Activated CD4-positive, alpha-beta T cell treated with anti-CD3 and anti-CD28 coated beads, Interleukin-2, amount 10 ng/mL, durations not matched to agents 24 days and 14 days (primary cell): Measurements from ENCODE around the gene KCTD6. TPM values are rescaled to one million over a fixed set of nuclear protein-coding genes. Genes with fewer than 3 reads are reported as not detected.

Experiments used
- DNase-seq: peaks from one replicate; pipeline ENCODE4 v3.0.0; 2022
- H3K27ac Mint-ChIP-seq: one replicate; pipeline ENCODE4 v1.8.0; 2022; ENCODE audit warnings: mild to moderate bottlenecking, mixed read lengths
- H3K27me3 Mint-ChIP-seq: one replicate; pipeline ENCODE4 v1.8.0; 2022; ENCODE audit warnings: mixed read lengths
- H3K36me3 Mint-ChIP-seq: one replicate; pipeline ENCODE4 v1.8.0; 2022; ENCODE audit warnings: low read depth, mild to moderate bottlenecking, mixed read lengths
- H3K4me1 Mint-ChIP-seq: one replicate; pipeline ENCODE4 v1.8.0; 2021; ENCODE audit warnings: mixed read lengths
- H3K4me3 Mint-ChIP-seq: one replicate; pipeline ENCODE4 v1.8.0; 2022; ENCODE audit warnings: mild to moderate bottlenecking, moderate library complexity, mixed read lengths
- H3K9me3 Mint-ChIP-seq: one replicate; pipeline ENCODE4 v1.8.0; 2021; ENCODE audit warnings: mixed read lengths
- intact Hi-C: fragments of 100-400 bp; cut with micrococcal nuclease; formaldehyde crosslinking; loops from one replicate; pipeline ENCODE4 v1.15.1; 2023
- total RNA-seq: library from RNA; stranded (reverse); gene quantifications from 2 replicates; pipeline ENCODE4 v1.2.3, GENCODE V29; 2022

The KCTD6 gene
- 5.8 and 6.3 TPM in 2 replicates for total RNA-seq

DNA sequence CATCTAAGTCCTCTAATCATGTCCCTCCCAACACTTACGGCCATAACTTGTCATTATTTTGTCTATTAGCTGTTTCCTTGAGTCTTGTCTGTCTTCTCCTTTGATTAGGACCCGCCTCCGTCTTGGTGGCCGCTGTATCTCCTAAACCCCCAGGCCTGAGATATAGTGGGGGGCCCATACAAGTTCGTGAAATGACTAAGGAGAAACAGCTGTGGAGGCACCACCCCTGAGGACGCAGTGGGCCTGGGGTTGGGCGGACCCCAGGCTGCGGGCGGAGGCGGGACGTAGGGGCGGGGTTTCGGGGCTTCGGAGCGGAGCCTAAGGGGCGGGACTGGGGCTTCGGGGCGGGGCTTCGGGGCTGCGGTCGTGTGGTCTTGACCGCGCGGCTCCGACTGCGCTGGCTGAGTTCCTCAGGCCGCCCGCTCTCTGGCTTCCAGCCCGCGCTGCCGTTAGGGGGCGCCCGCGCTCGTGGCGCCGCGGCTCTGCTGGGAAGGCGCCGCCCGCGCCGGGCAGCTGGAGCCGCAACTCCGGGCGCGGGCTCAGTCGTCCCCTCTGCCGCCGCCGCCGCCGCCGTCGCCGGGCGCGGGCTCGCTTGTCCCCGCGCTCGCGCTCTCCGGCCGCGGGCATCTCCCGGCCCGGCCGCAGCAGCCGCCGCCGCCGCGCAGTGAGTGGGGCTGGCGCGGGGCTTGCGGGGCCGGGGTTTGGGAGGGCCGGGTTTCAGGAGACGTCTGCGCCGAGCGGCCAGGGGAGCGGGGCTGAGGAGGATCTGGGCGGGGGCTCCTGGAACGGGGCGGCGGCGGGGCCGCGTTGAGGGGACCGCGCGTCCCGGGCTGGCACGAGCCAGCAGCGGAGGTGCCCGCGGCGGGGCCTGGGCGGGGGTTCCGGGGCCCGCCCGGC, at the start of gene KCTD6:
Gene KCTD6 (plus strand): TSS at position 591 of the 897 bp plus-strand sequence. CDS start 6,660 bp downstream, outside the sequence.
- H3K27ac Mint-ChIP-seq, result peak within 1 kb of the TSS; percentile 86
- H3K36me3 Mint-ChIP-seq, result peaks cover 2% of the 10 kb centered on the region
- H3K4me1 Mint-ChIP-seq, result peaks cover 24% of the 10 kb centered on the region
- peak within 1 kb of the TSS; percentile 91 for H3K4me3 Mint-ChIP-seq
- no peaks in the 10 kb centered on the region for H3K9me3 Mint-ChIP-seq
- peak; percentile 97 for DNase-seq
- intact Hi-C loops, result loop anchor here (1.0 to 5.0 kb wide), 7 partner anchors 20 to 561 kb away; partner anchors contain the start of genes CFAP20DC, HTD2, PDHB and RPP14
- peaks cover 44% of the 10 kb centered on the region for H3K27me3 Mint-ChIP-seq

DNA sequence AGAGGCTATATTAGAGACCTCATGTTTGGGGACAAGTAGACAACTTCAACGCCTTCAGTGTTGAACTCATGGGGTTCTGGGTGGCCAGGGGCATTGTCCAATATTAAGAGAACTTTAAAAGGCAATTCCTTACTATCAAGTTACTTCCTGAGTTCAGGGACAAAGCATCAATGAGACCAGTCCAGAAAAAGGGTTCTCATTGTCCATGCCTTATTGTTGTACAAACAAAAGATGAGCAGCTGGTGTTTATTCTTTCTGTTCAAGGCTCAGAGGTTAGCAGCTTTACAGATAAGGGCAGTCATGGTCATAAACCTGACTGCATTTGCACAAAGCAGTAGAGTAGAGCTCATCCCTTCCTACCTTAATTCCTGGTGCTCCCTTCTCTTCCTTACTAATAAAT, 39.7 kb upstream of the KCTD6 start:
- DNase-seq, result no peak
- H3K27ac Mint-ChIP-seq, result no peak overlapping the region
- H3K4me1 Mint-ChIP-seq, result no peaks in the 10 kb centered on the region
- no peak overlapping the region for H3K4me3 Mint-ChIP-seq
- peaks cover 26% of the 10 kb centered on the region for H3K9me3 Mint-ChIP-seq
- H3K27me3 Mint-ChIP-seq, result peaks cover 12% of the 10 kb centered on the region
- intact Hi-C loops, result no loop called here
- peaks cover 5% of the 10 kb centered on the region for H3K36me3 Mint-ChIP-seq

DNA sequence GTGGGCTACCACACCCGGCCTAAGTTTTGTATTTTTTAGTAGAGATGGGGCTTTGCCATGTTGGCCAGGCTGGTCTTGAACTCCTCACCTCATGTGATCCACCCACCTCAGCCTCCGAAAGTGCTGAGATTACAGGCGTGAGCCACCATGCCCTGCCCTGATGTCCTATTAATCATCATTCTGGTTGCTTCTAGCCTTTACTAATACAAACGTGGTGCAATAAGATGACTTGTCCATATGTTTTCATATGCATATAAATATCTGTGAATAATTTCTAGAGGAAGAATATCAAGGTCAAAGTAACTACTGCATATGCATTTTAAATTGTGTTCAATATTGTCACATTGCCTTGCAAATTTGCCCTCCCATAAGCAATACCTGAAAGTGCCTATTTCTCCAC, 32.7 kb upstream of the KCTD6 start:
- Mint-ChIP-seq H3K4me3 (no peak overlapping the region), H3K9me3 (peaks cover 14% of the 10 kb centered on the region), H3K36me3 (peaks cover 5% of the 10 kb centered on the region), H3K27me3 (peaks cover 7% of the 10 kb centered on the region), H3K27ac (no peak overlapping the region), H3K4me1 (peaks cover 7% of the 10 kb centered on the region)
- no peak for DNase-seq
- intact Hi-C loops, result no loop called here

DNA sequence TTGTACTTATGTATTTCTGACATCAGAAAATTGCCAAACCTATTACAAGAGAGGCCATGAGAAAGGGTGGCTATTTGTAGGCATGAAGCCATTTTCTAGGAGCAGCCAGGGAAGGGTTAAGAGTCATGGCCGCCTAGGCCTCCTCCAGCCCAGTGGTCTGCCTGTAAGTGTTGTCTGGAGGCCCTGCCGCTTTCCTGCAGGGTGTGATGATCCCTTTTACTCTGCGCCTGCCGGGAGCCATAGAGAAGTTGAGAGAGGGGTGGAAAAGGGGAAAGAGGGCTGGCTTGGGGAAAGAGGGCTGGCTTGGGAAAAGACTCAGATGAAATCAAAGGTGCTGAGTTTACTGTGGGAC, 29.1 kb upstream of the KCTD6 start:
- no peak for DNase-seq
- H3K9me3 Mint-ChIP-seq, result no peaks in the 10 kb centered on the region
- peaks cover 6% of the 10 kb centered on the region for H3K27me3 Mint-ChIP-seq
- no peak overlapping the region for H3K27ac Mint-ChIP-seq
- H3K4me3 Mint-ChIP-seq, result no peak overlapping the region
- intact Hi-C loops, result loop anchor here (1.0 kb wide), 4 partner anchors 8 to 69 kb away; partner anchors contain the start of genes KCTD6 and PDHB
- no peaks in the 10 kb centered on the region for H3K36me3 Mint-ChIP-seq
- peaks cover 11% of the 10 kb centered on the region for H3K4me1 Mint-ChIP-seq

DNA sequence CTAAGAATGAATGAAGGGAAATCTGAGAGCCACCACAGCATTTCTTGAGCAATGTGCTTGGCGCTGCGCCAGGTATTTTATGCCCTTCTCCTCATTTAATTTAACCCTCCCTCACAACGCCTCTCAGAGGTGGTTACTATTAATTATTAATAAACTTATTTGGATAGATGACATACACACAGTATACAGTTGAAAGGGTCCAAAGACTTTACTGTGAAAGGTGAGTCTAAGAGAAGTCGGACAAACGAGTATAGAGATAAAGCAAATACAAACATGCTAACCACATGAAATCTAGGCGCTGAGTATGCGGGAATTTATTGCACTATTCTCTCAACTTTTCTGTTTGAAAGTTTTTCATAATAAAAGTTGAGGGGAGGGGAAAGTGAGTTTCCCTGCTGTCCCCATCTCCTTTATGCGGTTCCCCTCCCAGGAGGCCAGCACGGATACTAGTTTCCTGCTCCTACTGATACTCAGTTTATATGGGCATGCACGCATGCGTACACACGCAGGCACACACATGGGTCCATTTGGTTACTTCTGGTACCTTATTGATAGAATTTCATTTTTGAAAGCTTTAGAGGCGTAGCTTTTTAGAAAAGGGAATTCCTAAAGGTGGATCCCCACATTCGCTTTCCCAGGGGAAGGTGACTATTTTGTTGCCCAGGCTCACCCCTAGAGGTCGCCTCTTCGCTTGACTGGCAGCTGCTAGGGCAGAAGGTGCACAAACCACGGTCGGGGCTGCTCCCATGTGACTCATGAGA, 28.5 kb upstream of the KCTD6 start:
- intact Hi-C loops, result loop anchor here (1.0 kb wide), 4 partner anchors 8 to 69 kb away; partner anchors contain the start of genes KCTD6 and PDHB
- Mint-ChIP-seq H3K27me3 (peaks cover 6% of the 10 kb centered on the region), H3K4me1 (peaks cover 11% of the 10 kb centered on the region), H3K4me3 (no peak overlapping the region), H3K27ac (peak overlapping the region; percentile 65), H3K9me3 (no peaks in the 10 kb centered on the region), H3K36me3 (no peaks in the 10 kb centered on the region)
- peak; percentile 90 for DNase-seq

DNA sequence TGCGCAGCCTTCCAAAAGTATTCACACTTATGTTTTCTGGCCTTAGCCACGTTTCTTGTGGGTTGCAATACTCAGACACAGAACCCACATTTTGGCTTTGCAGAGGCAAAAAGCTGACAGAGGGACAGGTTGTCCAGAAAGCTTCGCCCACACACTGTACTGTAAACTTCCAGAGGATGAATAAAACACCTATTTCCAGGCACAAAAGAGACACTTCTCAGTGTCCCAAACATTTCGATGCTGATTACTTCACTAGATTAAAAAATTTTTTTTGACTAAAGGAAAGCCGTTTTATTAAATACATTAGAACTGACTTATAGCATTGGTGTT, 28.0 kb upstream of the KCTD6 start:
- Mint-ChIP-seq H3K27ac (peak overlapping the region; percentile 65), H3K4me1 (peaks cover 11% of the 10 kb centered on the region), H3K36me3 (no peaks in the 10 kb centered on the region), H3K9me3 (no peaks in the 10 kb centered on the region), H3K27me3 (peaks cover 6% of the 10 kb centered on the region), H3K4me3 (no peak overlapping the region)
- DNase-seq, result no peak
- intact Hi-C loops, result loop anchor here (1.0 kb wide), 4 partner anchors 7 to 68 kb away; partner anchors contain the start of genes KCTD6 and PDHB

DNA sequence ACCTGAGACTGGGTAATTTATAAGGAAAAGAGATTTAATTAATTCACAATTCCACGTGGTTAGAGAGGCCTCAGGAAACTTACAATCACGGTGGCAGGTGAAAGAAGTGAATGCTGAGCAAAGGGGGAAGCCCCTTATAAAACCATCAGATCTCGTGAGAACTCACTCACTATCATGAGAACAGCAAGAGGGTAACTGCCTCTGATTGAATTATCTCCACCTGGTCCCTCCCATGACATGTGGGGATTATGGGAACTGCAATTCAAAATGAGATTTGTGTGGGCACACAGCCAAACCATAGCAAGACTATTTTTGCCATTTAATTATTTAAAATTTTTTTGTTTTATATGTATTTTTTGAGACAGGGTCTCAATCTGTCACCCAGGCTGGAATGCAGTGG, 27.0 kb upstream of the KCTD6 start:
- no peak overlapping the region for H3K27ac Mint-ChIP-seq
- no peak overlapping the region for H3K4me3 Mint-ChIP-seq
- H3K9me3 Mint-ChIP-seq, result no peaks in the 10 kb centered on the region
- peaks cover 13% of the 10 kb centered on the region for H3K4me1 Mint-ChIP-seq
- H3K27me3 Mint-ChIP-seq, result peaks cover 6% of the 10 kb centered on the region
- intact Hi-C loops, result no loop called here
- DNase-seq, result no peak
- H3K36me3 Mint-ChIP-seq, result no peaks in the 10 kb centered on the region

DNA sequence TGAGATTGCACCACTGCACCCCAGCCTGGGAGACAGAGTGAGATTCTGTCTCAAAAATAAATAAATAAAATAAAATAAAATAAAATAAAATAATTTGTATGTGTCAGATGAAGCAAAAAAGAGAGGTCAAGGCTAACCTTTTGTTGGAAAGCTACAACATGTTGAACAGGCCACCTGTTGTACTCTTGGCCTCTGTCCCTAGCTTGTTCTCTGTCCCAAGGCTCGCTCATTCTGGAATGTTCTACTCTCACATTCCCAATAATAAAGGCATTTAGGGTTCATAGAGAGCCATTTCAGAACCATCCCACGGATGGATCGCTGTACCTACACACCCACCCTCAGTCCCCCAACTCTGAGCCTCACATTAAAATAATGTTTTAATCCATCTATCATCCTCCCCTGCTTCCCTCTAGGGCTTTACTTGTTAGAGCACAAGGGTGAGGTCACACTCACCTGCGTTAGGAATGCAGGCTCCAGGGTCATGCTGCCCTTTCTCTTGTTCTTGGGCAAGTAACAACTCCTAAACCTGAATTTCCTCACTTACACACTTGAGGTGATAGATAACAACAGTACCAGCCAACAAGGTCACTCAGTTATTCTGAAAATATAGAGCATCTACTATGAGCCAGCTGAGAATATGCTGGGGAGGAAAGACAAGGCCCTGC, 24.9 kb upstream of the KCTD6 start:
- peaks cover 30% of the 10 kb centered on the region for H3K4me1 Mint-ChIP-seq
- H3K4me3 Mint-ChIP-seq, result no peak overlapping the region
- H3K27me3 Mint-ChIP-seq, result peaks cover 4% of the 10 kb centered on the region
- H3K9me3 Mint-ChIP-seq, result no peaks in the 10 kb centered on the region
- no peaks in the 10 kb centered on the region for H3K36me3 Mint-ChIP-seq
- no peak for DNase-seq
- H3K27ac Mint-ChIP-seq, result no peak overlapping the region
- intact Hi-C loops, result no loop called here

DNA sequence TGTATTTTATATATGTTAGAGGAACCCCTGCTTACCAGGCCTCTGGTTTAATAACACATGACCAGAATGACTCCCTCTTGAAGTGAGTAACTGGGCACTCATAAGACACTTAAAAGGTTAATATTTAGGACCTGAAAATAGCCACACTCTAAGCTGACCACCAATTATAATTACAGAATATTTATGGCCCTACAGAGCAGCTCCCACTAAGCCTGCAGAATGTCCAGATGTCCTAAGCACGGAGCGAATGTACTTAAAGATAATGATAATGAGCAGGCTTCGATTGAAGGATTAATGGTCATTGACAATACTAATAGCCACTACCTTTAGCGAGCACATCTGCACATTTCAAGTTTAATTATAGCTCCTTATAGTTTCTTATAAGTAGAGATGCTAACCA, 22.8 kb upstream of the KCTD6 start:
- no peaks in the 10 kb centered on the region for H3K9me3 Mint-ChIP-seq
- H3K4me3 Mint-ChIP-seq, result no peak overlapping the region
- H3K4me1 Mint-ChIP-seq, result peaks cover 36% of the 10 kb centered on the region
- no peaks in the 10 kb centered on the region for H3K36me3 Mint-ChIP-seq
- H3K27me3 Mint-ChIP-seq, result peaks cover 4% of the 10 kb centered on the region
- intact Hi-C loops, result no loop called here
- no peak for DNase-seq
- no peak overlapping the region for H3K27ac Mint-ChIP-seq

DNA sequence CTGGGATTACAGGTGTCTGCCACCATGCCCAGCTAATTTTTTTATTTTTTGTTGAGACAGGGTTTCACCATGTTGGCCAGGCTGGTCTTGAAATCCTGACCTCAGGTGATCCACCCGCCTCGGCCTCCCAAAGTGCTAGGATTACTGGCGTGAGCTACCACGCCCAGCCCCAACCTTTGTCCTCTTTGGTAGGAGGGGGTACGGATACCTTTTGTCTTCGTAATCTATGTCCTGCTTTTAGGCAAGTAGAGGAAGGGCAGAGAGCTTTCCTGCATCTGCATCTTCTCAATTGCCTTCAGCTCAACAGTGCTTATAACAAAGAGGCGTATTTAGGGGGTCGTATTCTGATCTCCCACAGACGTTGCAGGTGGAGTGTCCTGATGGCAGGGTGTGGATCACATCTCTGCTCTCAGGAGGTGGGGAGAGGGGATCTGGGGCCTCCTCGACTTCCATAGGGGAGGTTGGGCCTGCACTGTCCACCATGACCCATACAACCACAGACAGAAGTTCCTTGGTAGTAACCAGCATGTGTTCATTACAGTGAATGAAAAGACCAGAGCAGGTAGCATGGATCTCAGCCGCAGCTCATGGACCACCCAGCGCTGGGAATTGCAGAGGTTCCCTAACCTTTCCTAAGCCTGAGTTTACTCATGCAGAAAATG, 21.4 kb upstream of the KCTD6 start:
- H3K4me3 Mint-ChIP-seq, result peak overlapping the region; percentile 42
- peak overlapping the region; percentile 62 for H3K27ac Mint-ChIP-seq
- H3K27me3 Mint-ChIP-seq, result peaks cover 4% of the 10 kb centered on the region
- H3K4me1 Mint-ChIP-seq, result peaks cover 47% of the 10 kb centered on the region
- no peak for DNase-seq
- no peaks in the 10 kb centered on the region for H3K9me3 Mint-ChIP-seq
- intact Hi-C loops, result loop anchor here (1.0 to 5.0 kb wide), 5 partner anchors 7 to 164 kb away; partner anchors contain the start of genes HTD2, PDHB and RPP14
- H3K36me3 Mint-ChIP-seq, result no peaks in the 10 kb centered on the region

DNA sequence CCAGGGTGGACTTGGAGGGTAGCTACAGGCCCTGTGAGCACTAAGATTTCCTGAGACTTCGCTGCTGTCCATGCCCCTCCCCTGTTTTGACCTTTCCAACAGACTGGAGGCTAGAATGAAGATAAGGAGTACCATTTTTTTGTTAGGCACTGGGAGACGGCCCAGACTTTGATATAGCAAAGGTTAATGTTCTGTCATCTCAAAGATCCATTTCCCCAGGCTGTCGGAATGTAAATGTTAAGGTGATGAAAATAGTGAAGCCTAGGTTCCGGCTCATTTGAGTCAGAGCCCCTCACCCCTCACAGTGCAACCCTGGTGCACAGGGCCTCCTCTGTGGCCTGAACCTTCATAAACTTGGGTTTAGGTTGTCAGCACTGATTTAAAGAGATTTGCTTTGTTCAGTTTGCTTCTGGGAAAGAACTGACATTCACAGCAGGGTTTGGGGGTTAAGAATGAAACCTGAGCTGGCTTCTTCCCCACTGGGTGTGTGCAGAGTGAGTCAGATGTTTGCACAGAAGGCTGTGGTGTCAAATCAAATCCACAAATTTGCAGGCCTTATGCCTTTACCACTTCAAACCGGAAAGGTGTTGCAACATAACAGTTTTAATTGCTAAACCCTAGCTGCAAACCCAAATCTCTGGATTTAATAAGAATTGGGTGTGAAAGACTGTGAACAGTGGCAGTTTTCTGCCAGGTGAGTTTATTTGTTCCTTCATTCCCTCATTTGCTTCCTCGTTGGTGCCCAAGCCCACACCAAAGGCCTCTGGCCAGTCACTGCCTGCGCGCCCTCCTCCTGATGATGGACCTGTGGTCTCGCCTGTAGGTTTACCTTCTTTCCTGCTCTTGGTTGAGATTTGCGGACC, 20.6 kb upstream of the KCTD6 start:
- intact Hi-C loops, result loop anchor here (1.0 to 5.0 kb wide), 5 partner anchors 8 to 165 kb away; partner anchors contain the start of genes HTD2, PDHB and RPP14
- peak overlapping the region; percentile 46 for H3K4me3 Mint-ChIP-seq
- peaks cover 2% of the 10 kb centered on the region for H3K27me3 Mint-ChIP-seq
- no peaks in the 10 kb centered on the region for H3K9me3 Mint-ChIP-seq
- DNase-seq, result peak; percentile 88
- H3K36me3 Mint-ChIP-seq, result no peaks in the 10 kb centered on the region
- H3K4me1 Mint-ChIP-seq, result peaks cover 45% of the 10 kb centered on the region
- H3K27ac Mint-ChIP-seq, result peak overlapping the region; percentile 62

DNA sequence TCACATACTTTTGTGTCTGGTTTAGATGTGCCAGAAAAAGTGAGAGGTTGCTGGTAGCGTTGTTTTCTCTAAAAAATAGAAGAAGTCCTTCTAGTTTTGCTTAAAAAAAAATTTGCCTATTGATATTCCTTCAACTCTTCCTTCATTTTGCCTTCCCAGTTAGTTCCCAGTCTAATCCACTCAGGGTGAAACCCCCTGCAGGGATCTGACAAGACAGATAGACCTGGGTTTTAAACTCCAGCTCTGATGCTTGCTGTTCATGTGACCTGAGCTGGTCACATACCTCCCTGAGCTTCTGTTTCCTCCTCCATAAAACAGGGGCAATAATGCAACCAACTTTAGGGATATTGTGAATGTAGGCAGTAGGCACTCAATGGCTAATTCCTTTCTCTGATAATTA, 18.6 kb upstream of the KCTD6 start:
- intact Hi-C loops, result loop anchor here (5.0 kb wide), 1 partner anchor 151 kb away; no protein-coding TSS in a partner anchor
- peaks cover 45% of the 10 kb centered on the region for H3K4me1 Mint-ChIP-seq
- peaks cover 8% of the 10 kb centered on the region for H3K27me3 Mint-ChIP-seq
- DNase-seq, result no peak
- H3K27ac Mint-ChIP-seq, result no peak overlapping the region
- no peaks in the 10 kb centered on the region for H3K9me3 Mint-ChIP-seq
- no peak overlapping the region for H3K4me3 Mint-ChIP-seq
- no peaks in the 10 kb centered on the region for H3K36me3 Mint-ChIP-seq
